ENCODE data around the gene EMC10.

Gene EMC10

GRCh38 chr19:50475101-50475568 is 1.2 kb upstream of the EMC10 start:
- Histone ChIP-seq H3K27me3 (ENCODE audit: insufficient read depth, low read length) (no peaks in the 10 kb centered on the region), H3K79me1 (ENCODE audit: low read length) (peaks cover 3% of the 10 kb centered on the region), H2BK5ac (ENCODE audit: low read depth, low read length, poor library complexity) (no peak overlapping the region), H3K9ac (ENCODE audit: low read length) (no peak overlapping the region), H3K14ac (ENCODE audit: low read length) (no peak overlapping the region), H4K12ac (ENCODE audit: low read depth, low read length) (no peak overlapping the region), H3K4me3 (ENCODE audit: low read depth, low read length) (no peak overlapping the region), H4K8ac (ENCODE audit: low read depth, low read length) (no peak overlapping the region), H3K23ac (ENCODE audit: low read length) (no peak overlapping the region), H3K4me1 (ENCODE audit: control insufficient read depth in 1 of 2, insufficient read depth in 2 of 2, low read length in 2 of 2) (peaks cover 3 to 13% of the 10 kb centered on the region in 2 experiments), H2AK5ac (ENCODE audit: low read length) (no peak overlapping the region), H3K18ac (ENCODE audit: low read length) (no peak overlapping the region), H3K4ac (ENCODE audit: low read depth, low read length) (no peak overlapping the region), H4K91ac (ENCODE audit: low read depth, low read length) (no peak overlapping the region), H2AFZ (ENCODE audit: insufficient read depth, low read length, poor library complexity) (no peak overlapping the region), H3K36me3 (ENCODE audit: control insufficient read depth in 1 of 2, insufficient read depth in 2 of 2, low read length in 2 of 2) (peaks cover 20% of the 10 kb centered on the region in 2 experiments), H2BK120ac (ENCODE audit: insufficient read depth, low read length, poor library complexity) (no peak overlapping the region), H3K4me2 (ENCODE audit: low read length) (no peak overlapping the region), H3K79me2 (ENCODE audit: control insufficient read depth, insufficient read depth, low read length, poor library complexity) (peaks cover 5% of the 10 kb centered on the region), H3K27ac (ENCODE audit: low read depth, low read length) (no peak overlapping the region), H2BK12ac (ENCODE audit: low read length) (no peak overlapping the region), H3K9me3 (ENCODE audit: insufficient read depth, low read depth, low read length) (peaks cover 4% of the 10 kb centered on the region)
- no peak for DNase-seq
- no CpG with 5 or more reads among the region's 12 CpGs for WGBS (ENCODE audit: extremely low coverage, insufficient coverage, insufficient read length)

- H4K8ac ChIP-seq (ENCODE audit: low read depth, low read length) = peak overlapping the region; percentile 96
- peak overlapping the region; percentile 74 for H3K18ac ChIP-seq (ENCODE audit: low read length)
- WGBS (ENCODE audit: extremely low coverage, insufficient coverage, insufficient read length) = no CpG with 5 or more reads among the region's 29 CpGs
Observed at GRCh38 chr19:50475736-50476223, 527 bp upstream of the EMC10 start.

GRCh38 chr19:50476907-50477238 is 566 bp downstream of the EMC10 start:
- no peak for DNase-seq
- Histone ChIP-seq H2AK5ac (ENCODE audit: low read length) (no peak overlapping the region), H3K4me2 (ENCODE audit: low read length) (peak overlapping the region; percentile 78)

More at GRCh38 chr19:50475736-50476223, 527 bp upstream of the EMC10 start:
- Histone ChIP-seq H3K4me3 (ENCODE audit: low read depth, low read length) (peak overlapping the region; percentile 55), H4K12ac (ENCODE audit: low read depth, low read length) (no peak overlapping the region), H3K9ac (ENCODE audit: low read length) (no peak overlapping the region), H2AFZ (ENCODE audit: insufficient read depth, low read length, poor library complexity) (peak overlapping the region; percentile 68), H3K23ac (ENCODE audit: low read length) (no peak overlapping the region), H2BK12ac (ENCODE audit: low read length) (no peak overlapping the region), H3K9me3 (ENCODE audit: insufficient read depth, low read depth, low read length) (peaks cover 4% of the 10 kb centered on the region), H3K27ac (ENCODE audit: low read depth, low read length) (no peak overlapping the region), H3K4me1 (ENCODE audit: control insufficient read depth in 1 of 2, insufficient read depth in 2 of 2, low read length in 2 of 2) (peaks cover 3 to 13% of the 10 kb centered on the region in 2 experiments), H3K79me2 (ENCODE audit: control insufficient read depth, insufficient read depth, low read length, poor library complexity) (peaks cover 5% of the 10 kb centered on the region), H2BK120ac (ENCODE audit: insufficient read depth, low read length, poor library complexity) (no peak overlapping the region), H3K36me3 (ENCODE audit: control insufficient read depth in 1 of 2, insufficient read depth in 2 of 2, low read length in 2 of 2) (peaks cover 26 to 27% of the 10 kb centered on the region in 2 experiments), H3K14ac (ENCODE audit: low read length) (no peak overlapping the region), H3K27me3 (ENCODE audit: insufficient read depth, low read length) (no peaks in the 10 kb centered on the region), H3K79me1 (ENCODE audit: low read length) (peaks cover 3% of the 10 kb centered on the region), H3K4ac (ENCODE audit: low read depth, low read length) (no peak overlapping the region), H2BK5ac (ENCODE audit: low read depth, low read length, poor library complexity) (no peak overlapping the region), H2AK5ac (ENCODE audit: low read length) (peak overlapping the region; percentile 58), H3K4me2 (ENCODE audit: low read length) (peak overlapping the region; percentile 78), H4K91ac (ENCODE audit: low read depth, low read length) (peak overlapping the region; percentile 59)
- DNase-seq = no peak

GRCh38 chr19:50477751-50478515 is 1.6 kb downstream of the EMC10 start:
- Histone ChIP-seq H3K9me3 (ENCODE audit: insufficient read depth, low read depth, low read length) (peaks cover 4% of the 10 kb centered on the region), H3K4me2 (ENCODE audit: low read length) (no peak overlapping the region), H3K23ac (ENCODE audit: low read length) (no peak overlapping the region), H3K9ac (ENCODE audit: low read length) (peak overlapping the region; percentile 48), H3K79me1 (ENCODE audit: low read length) (peaks cover 3% of the 10 kb centered on the region), H2AFZ (ENCODE audit: insufficient read depth, low read length, poor library complexity) (no peak overlapping the region), H2BK5ac (ENCODE audit: low read depth, low read length, poor library complexity) (no peak overlapping the region), H3K79me2 (ENCODE audit: control insufficient read depth, insufficient read depth, low read length, poor library complexity) (peaks cover 5% of the 10 kb centered on the region), H3K36me3 (ENCODE audit: control insufficient read depth in 1 of 2, insufficient read depth in 2 of 2, low read length in 2 of 2) (peaks cover 44 to 45% of the 10 kb centered on the region in 2 experiments), H2BK12ac (ENCODE audit: low read length) (no peak overlapping the region), H3K27me3 (ENCODE audit: insufficient read depth, low read length) (no peaks in the 10 kb centered on the region), H2AK5ac (ENCODE audit: low read length) (no peak overlapping the region), H3K4ac (ENCODE audit: low read depth, low read length) (peak overlapping the region; percentile 60), H3K27ac (ENCODE audit: low read depth, low read length) (no peak overlapping the region), H4K8ac (ENCODE audit: low read depth, low read length) (no peak overlapping the region), H3K18ac (ENCODE audit: low read length) (no peak overlapping the region), H3K4me3 (ENCODE audit: low read depth, low read length) (no peak overlapping the region), H3K14ac (ENCODE audit: low read length) (no peak overlapping the region), H2BK120ac (ENCODE audit: insufficient read depth, low read length, poor library complexity) (no peak overlapping the region), H3K4me1 (ENCODE audit: control insufficient read depth in 1 of 2, insufficient read depth in 2 of 2, low read length in 2 of 2) (peaks cover 3 to 13% of the 10 kb centered on the region in 2 experiments), H4K91ac (ENCODE audit: low read depth, low read length) (no peak overlapping the region), H4K12ac (ENCODE audit: low read depth, low read length) (no peak overlapping the region)
- no CpG with 5 or more reads among the region's 17 CpGs for WGBS (ENCODE audit: extremely low coverage, insufficient coverage, insufficient read length)
- DNase-seq = no peak

More at GRCh38 chr19:50476907-50477238, 566 bp downstream of the EMC10 start:
- Histone ChIP-seq H3K9me3 (ENCODE audit: insufficient read depth, low read depth, low read length) (peaks cover 4% of the 10 kb centered on the region), H2BK5ac (ENCODE audit: low read depth, low read length, poor library complexity) (no peak overlapping the region), H4K8ac (ENCODE audit: low read depth, low read length) (no peak overlapping the region), H3K79me1 (ENCODE audit: low read length) (peaks cover 3% of the 10 kb centered on the region), H4K91ac (ENCODE audit: low read depth, low read length) (no peak overlapping the region), H3K23ac (ENCODE audit: low read length) (no peak overlapping the region), H3K27ac (ENCODE audit: low read depth, low read length) (no peak overlapping the region), H3K14ac (ENCODE audit: low read length) (no peak overlapping the region), H2BK12ac (ENCODE audit: low read length) (no peak overlapping the region), H2AFZ (ENCODE audit: insufficient read depth, low read length, poor library complexity) (no peak overlapping the region), H3K4ac (ENCODE audit: low read depth, low read length) (no peak overlapping the region), H3K4me1 (ENCODE audit: control insufficient read depth in 1 of 2, insufficient read depth in 2 of 2, low read length in 2 of 2) (peaks cover 3 to 13% of the 10 kb centered on the region in 2 experiments), H3K36me3 (ENCODE audit: control insufficient read depth in 1 of 2, insufficient read depth in 2 of 2, low read length in 2 of 2) (peaks cover 37 to 38% of the 10 kb centered on the region in 2 experiments), H3K4me3 (ENCODE audit: low read depth, low read length) (peak overlapping the region; percentile 83), H3K9ac (ENCODE audit: low read length) (no peak overlapping the region), H2BK120ac (ENCODE audit: insufficient read depth, low read length, poor library complexity) (no peak overlapping the region), H3K27me3 (ENCODE audit: insufficient read depth, low read length) (no peaks in the 10 kb centered on the region), H4K12ac (ENCODE audit: low read depth, low read length) (no peak overlapping the region), H3K18ac (ENCODE audit: low read length) (no peak overlapping the region), H3K79me2 (ENCODE audit: control insufficient read depth, insufficient read depth, low read length, poor library complexity) (peaks cover 5% of the 10 kb centered on the region)
- no CpG with 5 or more reads among the region's 20 CpGs for WGBS (ENCODE audit: extremely low coverage, insufficient coverage, insufficient read length)
